ENCODE measurements around the gene ITPR1. TPM values are rescaled to one million over a fixed set of nuclear protein-coding genes. Genes with fewer than 3 reads are reported as not detected.

ITPR1 gene
- total RNA-seq, 3 donors from 2014 or later, result 10.7 to 80.2 (median 20.7) TPM

DNA sequence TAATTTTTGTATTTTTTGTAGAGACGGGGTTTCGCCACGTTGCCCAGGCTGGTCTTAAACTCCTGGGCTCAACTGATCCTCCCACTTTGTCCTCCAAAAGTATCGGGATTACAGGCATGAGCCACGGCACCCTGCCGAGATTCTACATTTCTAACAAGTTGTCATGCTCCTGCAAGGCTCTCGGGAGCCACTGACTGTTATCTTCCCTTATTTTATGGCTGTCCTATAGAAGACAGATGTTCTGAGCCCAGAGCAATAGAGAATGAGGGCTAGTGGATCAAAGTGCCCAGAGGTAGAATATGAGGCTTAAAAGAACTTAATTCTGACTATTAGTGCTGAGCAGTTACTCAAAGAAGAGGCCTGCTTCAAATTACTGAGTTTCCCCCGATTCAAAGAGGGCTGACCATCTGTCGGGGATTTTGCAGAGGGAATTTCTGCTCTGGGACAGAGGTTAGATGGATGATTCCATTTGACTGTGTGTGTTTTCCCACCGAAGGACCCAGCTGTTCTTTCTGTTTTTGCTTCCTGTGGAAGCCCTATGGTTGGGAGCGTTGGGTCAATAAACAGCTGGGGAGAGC lies 39.5 kb downstream of the ITPR1 start:
- TF ChIP-seq, protein P1, sequence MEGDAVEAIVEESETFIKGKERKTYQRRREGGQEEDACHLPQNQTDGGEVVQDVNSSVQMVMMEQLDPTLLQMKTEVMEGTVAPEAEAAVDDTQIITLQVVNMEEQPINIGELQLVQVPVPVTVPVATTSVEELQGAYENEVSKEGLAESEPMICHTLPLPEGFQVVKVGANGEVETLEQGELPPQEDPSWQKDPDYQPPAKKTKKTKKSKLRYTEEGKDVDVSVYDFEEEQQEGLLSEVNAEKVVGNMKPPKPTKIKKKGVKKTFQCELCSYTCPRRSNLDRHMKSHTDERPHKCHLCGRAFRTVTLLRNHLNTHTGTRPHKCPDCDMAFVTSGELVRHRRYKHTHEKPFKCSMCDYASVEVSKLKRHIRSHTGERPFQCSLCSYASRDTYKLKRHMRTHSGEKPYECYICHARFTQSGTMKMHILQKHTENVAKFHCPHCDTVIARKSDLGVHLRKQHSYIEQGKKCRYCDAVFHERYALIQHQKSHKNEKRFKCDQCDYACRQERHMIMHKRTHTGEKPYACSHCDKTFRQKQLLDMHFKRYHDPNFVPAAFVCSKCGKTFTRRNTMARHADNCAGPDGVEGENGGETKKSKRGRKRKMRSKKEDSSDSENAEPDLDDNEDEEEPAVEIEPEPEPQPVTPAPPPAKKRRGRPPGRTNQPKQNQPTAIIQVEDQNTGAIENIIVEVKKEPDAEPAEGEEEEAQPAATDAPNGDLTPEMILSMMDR (IDR thresholded peaks at IDR 0.05), result no peak
- H3K4me3 ChIP-seq, result no peak overlapping the region
- no peaks in the 10 kb centered on the region for H3K4me1 ChIP-seq (ENCODE audit: low read depth)
- DNase-seq, result no peak
- no peak for ATAC-seq
- intact Hi-C loops (cut with DNase I, micrococcal nuclease), result no loop called here
- H3K9me3 ChIP-seq, result no peaks in the 10 kb centered on the region
- H3K36me3 ChIP-seq (ENCODE audit: low read depth), result no peaks in the 10 kb centered on the region

- DNase-seq (no peak), ATAC-seq (peak; percentile 29)
- peaks cover 1% of the 10 kb centered on the region for H3K9me3 ChIP-seq
- no peak overlapping the region for H3K4me3 ChIP-seq
- intact Hi-C loops (cut with DNase I, micrococcal nuclease), result no loop called here
- H3K36me3 ChIP-seq (ENCODE audit: low read depth), result no peaks in the 10 kb centered on the region
- no peaks in the 10 kb centered on the region for H3K4me1 ChIP-seq (ENCODE audit: low read depth)
- TF ChIP-seq, protein P1 (IDR thresholded peaks at IDR 0.05), result no peak
Observed at GRCh38 chr3:4533489-4534443, 40.6 kb downstream of the ITPR1 start.

DNA sequence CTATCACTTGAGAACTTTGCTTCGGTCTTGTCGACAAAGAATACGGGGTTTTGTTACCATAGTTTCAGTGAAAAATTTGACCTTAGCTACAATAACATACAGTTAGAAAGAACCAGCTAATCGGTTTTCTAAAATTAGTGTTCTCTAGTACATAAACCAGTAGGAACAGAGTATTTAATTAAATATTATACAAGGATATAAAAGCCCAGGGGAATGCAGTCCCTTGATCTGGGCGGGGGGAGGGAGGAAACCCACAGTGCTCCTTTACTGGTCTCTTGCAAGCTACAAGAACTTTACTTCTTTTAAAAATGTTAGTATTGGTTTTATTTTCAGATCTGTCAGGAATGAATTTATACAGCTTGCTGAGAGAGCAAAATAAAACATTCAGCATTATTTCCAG lies 41.8 kb downstream of the ITPR1 start:
- TF ChIP-seq, protein P1 (IDR thresholded peaks at IDR 0.05), result no peak
- Histone ChIP-seq H3K36me3 (ENCODE audit: low read depth) (no peaks in the 10 kb centered on the region), H3K9me3 (peaks cover 1% of the 10 kb centered on the region), H3K4me3 (no peak overlapping the region), H3K4me1 (ENCODE audit: low read depth) (no peaks in the 10 kb centered on the region)
- no peak for ATAC-seq
- no peak for DNase-seq
- intact Hi-C loops (cut with DNase I, micrococcal nuclease), result no loop called here

- ATAC-seq (no peak), DNase-seq (no peak)
- H3K4me3 ChIP-seq, result no peak overlapping the region
- H3K9me3 ChIP-seq, result peaks cover 3% of the 10 kb centered on the region
- TF ChIP-seq, protein P1 (IDR thresholded peaks at IDR 0.05), result no peak
- H3K36me3 ChIP-seq (ENCODE audit: low read depth), result no peaks in the 10 kb centered on the region
- intact Hi-C loops (cut with DNase I, micrococcal nuclease), result no loop called here
- H3K4me1 ChIP-seq (ENCODE audit: low read depth), result no peaks in the 10 kb centered on the region
Observed at GRCh38 chr3:4536260-4536659, 43.1 kb downstream of the ITPR1 start.

DNA sequence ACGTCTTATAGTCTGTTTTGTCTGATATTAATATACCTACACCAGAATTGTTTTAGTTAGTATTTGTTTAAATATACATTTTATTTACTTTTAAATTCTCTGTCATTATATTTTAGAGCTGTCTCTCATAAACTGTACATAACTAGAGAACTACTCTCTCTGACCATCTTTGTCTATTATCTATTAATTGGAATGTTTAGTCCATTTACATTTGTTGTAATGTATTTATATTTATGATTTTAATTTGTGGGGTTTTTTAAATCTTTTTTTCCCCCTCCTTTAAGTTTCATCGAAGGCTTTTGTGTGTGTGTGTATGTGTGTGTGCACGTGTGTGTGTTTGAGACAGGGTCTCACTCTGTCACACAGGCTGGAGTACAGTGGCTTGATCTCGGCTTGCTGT lies 47.1 kb downstream of the ITPR1 start:
- TF ChIP-seq, protein P1 (IDR thresholded peaks at IDR 0.05), result no peak

More for the DNA sequence above, 47.1 kb downstream of the ITPR1 start:
- intact Hi-C loops (cut with DNase I, micrococcal nuclease), result no loop called here
- no peak for DNase-seq
- Histone ChIP-seq H3K9me3 (peaks cover 3% of the 10 kb centered on the region), H3K36me3 (ENCODE audit: low read depth) (no peaks in the 10 kb centered on the region), H3K4me3 (no peak overlapping the region), H3K4me1 (ENCODE audit: low read depth) (no peaks in the 10 kb centered on the region)
- ATAC-seq, result no peak
